ENCODE data around the gene SUGCT. TPM values are rescaled to one million over a fixed set of nuclear protein-coding genes. Genes with fewer than 3 reads are reported as not detected.

SUGCT gene
- total RNA-seq, 3 donors from 2014 or later, result 2.3 to 4.5 (median 4.0) TPM

DNA sequence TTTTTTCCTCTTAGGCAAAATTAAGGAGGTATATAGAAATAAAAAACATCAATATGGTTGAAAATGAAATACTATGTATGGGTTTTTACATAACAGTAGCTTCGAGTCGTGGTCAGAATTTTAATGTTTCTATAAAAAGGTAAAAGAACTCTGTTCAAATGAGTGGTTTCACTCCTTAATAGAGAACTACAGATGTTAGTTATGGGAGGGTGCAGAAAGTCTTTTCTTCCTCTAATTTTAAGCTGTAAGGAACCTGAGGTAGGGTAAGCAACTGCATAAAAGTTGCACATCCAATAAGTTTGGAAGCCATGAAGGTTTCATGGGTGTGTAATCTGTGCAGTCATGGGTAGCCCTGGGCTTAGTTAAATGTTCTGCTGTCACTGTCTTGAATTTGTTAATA, 141.3 kb downstream of the SUGCT start:
- no peak overlapping the region for H3K4me3 ChIP-seq
- H3K27me3 ChIP-seq, result no peaks in the 10 kb centered on the region
- no peaks in the 10 kb centered on the region for H3K9me3 ChIP-seq
- DNase-seq (ENCODE audit: low spot score in 2 of 2), result no peak
- H3K4me1 ChIP-seq, result no peaks in the 10 kb centered on the region
- no peaks in the 10 kb centered on the region for H3K36me3 ChIP-seq
- TF ChIP-seq, protein P1, sequence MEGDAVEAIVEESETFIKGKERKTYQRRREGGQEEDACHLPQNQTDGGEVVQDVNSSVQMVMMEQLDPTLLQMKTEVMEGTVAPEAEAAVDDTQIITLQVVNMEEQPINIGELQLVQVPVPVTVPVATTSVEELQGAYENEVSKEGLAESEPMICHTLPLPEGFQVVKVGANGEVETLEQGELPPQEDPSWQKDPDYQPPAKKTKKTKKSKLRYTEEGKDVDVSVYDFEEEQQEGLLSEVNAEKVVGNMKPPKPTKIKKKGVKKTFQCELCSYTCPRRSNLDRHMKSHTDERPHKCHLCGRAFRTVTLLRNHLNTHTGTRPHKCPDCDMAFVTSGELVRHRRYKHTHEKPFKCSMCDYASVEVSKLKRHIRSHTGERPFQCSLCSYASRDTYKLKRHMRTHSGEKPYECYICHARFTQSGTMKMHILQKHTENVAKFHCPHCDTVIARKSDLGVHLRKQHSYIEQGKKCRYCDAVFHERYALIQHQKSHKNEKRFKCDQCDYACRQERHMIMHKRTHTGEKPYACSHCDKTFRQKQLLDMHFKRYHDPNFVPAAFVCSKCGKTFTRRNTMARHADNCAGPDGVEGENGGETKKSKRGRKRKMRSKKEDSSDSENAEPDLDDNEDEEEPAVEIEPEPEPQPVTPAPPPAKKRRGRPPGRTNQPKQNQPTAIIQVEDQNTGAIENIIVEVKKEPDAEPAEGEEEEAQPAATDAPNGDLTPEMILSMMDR (IDR thresholded peaks at IDR 0.05), result no peak
- no peak for TF ChIP-seq POLR2A (IDR thresholded peaks at IDR 0.05)
- TF ChIP-seq POLR2AphosphoS5 (IDR thresholded peaks at IDR 0.05), result no peak
- H3K27ac ChIP-seq, result no peak overlapping the region
- intact Hi-C loops (cut with DNase I; ENCODE audit: low total_unique reads), result no loop called here

DNA sequence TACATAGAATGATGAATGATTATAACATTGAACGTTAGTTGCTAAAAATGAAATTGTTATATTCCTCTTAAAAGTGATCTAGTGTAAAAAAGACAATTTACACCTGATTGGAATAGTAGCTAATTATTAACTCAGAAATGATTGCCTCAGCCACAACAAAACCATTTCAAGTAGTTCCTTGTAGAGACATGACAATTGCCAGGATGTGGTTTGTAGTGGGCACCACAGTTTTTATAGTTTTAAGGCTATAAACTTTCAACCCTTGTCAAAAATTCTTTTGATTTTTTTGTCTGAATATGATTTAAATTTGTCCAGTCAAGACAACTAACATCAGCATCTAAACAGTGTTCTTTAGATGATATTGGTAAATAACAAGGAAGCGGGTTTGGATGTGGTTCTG, 145.2 kb downstream of the SUGCT start:
- Histone ChIP-seq H3K4me1 (no peaks in the 10 kb centered on the region), H3K9me3 (peaks cover 0 to 9% of the 10 kb centered on the region in 2 donors), H3K27me3 (no peaks in the 10 kb centered on the region), H3K4me3 (no peak overlapping the region), H3K36me3 (no peaks in the 10 kb centered on the region), H3K27ac (no peak overlapping the region)
- DNase-seq (ENCODE audit: low spot score in 2 of 2), result no peak
- no peak for TF ChIP-seq POLR2AphosphoS5 (IDR thresholded peaks at IDR 0.05)
- TF ChIP-seq, protein P1 (IDR thresholded peaks at IDR 0.05), result no peak
- TF ChIP-seq POLR2A (IDR thresholded peaks at IDR 0.05), result no peak
- intact Hi-C loops (cut with DNase I; ENCODE audit: low total_unique reads), result no loop called here

DNA sequence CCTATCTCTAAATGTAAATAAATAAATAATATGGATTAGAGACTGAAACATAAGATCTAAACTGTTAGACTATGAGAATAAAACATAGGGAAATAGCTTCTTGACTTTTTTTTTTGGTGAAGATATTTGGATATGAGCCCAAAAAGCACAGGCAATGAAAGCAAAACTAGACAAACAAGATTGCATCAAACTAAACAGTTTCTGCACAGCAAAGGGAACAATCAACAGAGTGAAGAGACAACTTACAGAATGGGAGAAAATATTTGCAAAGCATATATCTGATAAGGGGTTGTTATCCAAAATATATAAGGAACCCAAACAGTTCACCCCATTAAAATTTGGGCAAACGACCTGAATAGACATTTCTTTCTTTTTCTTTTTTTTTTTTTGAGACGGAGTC, 148.1 kb downstream of the SUGCT start:
- Histone ChIP-seq H3K4me3 (no peak overlapping the region), H3K27me3 (no peaks in the 10 kb centered on the region), H3K4me1 (no peaks in the 10 kb centered on the region), H3K36me3 (no peaks in the 10 kb centered on the region), H3K9me3 (peaks cover 0 to 9% of the 10 kb centered on the region in 2 donors), H3K27ac (no peak overlapping the region)
- TF ChIP-seq POLR2A (IDR thresholded peaks at IDR 0.05) (no peak), POLR2AphosphoS5 (IDR thresholded peaks at IDR 0.05) (no peak)
- TF ChIP-seq, protein P1 (IDR thresholded peaks at IDR 0.05), result no peak
- DNase-seq (ENCODE audit: low spot score in 2 of 2), result no peak
- intact Hi-C loops (cut with DNase I; ENCODE audit: low total_unique reads), result no loop called here

DNA sequence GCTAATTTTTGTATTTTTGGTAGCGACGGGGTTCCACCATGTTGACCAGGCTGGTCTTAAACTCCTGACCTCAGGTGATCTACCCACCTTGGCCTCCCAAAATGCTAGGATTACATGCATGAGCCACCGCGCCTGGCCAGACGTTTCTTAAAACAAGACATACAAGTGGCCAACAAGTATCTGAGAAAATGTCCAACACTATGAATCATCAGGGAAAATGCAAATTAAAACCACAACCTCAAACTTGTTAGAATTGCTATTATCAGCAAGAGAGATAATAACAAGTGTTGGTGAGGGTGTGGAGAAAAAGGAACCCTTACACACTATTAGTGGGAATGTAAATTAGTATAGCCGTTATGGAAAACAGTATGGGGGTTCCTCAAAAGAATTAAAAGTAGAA, 148.6 kb downstream of the SUGCT start:
- TF ChIP-seq POLR2AphosphoS5 (IDR thresholded peaks at IDR 0.05), result no peak
- TF ChIP-seq, protein P1 (IDR thresholded peaks at IDR 0.05), result no peak
- no peak for TF ChIP-seq POLR2A (IDR thresholded peaks at IDR 0.05)
- Histone ChIP-seq H3K4me3 (no peak overlapping the region), H3K27me3 (no peaks in the 10 kb centered on the region), H3K4me1 (no peaks in the 10 kb centered on the region), H3K27ac (no peak overlapping the region), H3K9me3 (peaks cover 0 to 9% of the 10 kb centered on the region in 2 donors), H3K36me3 (no peaks in the 10 kb centered on the region)
- DNase-seq (ENCODE audit: low spot score in 2 of 2), result no peak
- intact Hi-C loops (cut with DNase I; ENCODE audit: low total_unique reads), result no loop called here

DNA sequence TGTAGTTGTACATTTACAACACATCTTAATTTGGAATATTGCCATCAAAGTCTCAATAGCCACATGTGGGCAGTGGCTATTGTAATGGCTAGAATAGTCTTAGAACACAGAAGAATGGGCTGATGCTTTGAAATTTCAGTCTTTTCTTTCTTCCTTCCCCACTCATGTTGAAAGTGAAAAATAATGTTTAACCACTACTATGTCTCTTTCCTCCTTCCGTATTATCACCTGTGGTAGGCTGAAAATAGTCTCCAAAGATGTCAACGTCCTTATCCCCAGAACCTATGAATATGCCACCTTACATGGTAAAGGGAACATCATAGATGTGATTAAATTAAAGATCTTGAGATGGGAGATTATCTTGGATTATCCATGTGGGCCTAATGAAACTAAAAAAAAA, 154.0 kb downstream of the SUGCT start:
- Histone ChIP-seq H3K27me3 (no peaks in the 10 kb centered on the region), H3K9me3 (no peaks in the 10 kb centered on the region), H3K4me3 (no peak overlapping the region), H3K4me1 (no peaks in the 10 kb centered on the region), H3K27ac (no peak overlapping the region), H3K36me3 (no peaks in the 10 kb centered on the region)
- no peak for DNase-seq (ENCODE audit: low spot score in 2 of 2)
- intact Hi-C loops (cut with DNase I; ENCODE audit: low total_unique reads), result no loop called here
- no peak for TF ChIP-seq POLR2A (IDR thresholded peaks at IDR 0.05)
- TF ChIP-seq, protein P1 (IDR thresholded peaks at IDR 0.05), result no peak
- TF ChIP-seq POLR2AphosphoS5 (IDR thresholded peaks at IDR 0.05), result no peak
